Mesendoderm (in vitro differentiated cells): ENCODE data around the gene ZDHHC23.

ENCODE experiments used
- DNase-seq: peaks from one replicate; pipeline ENCODE4 v3.0.0; 2013
- H2AK5ac ChIP-seq: 2 replicates; pipeline ENCODE4 v1.6.1; 2013; ENCODE audit warnings: low read length, inconsistent platforms
- H2BK120ac ChIP-seq: 2 replicates; pipeline ENCODE4 v1.6.1; 2013; ENCODE audit warnings: low read depth, mild to moderate bottlenecking, low read length, moderate library complexity, mixed read lengths
- H2BK15ac ChIP-seq: replicated peaks from 2 replicates; pipeline ENCODE4 v1.6.1; 2013; ENCODE audit warnings: low read depth, mild to moderate bottlenecking, moderate library complexity
- H2BK5ac ChIP-seq: 2 replicates; pipeline ENCODE4 v1.6.1; 2013; ENCODE audit warnings: low read length, inconsistent platforms
- H3K18ac ChIP-seq: 2 replicates; pipeline ENCODE4 v1.6.1; 2013; ENCODE audit warnings: mild to moderate bottlenecking, low read length, mixed read lengths
- H3K23ac ChIP-seq: one replicate; pipeline ENCODE4 v1.6.1; 2013; ENCODE audit warnings: low read length
- H3K27ac ChIP-seq: 2 replicates; pipeline ENCODE4 v1.5.1; 2013; ENCODE audit warnings: low read depth, mild to moderate bottlenecking, inconsistent platforms, low read length, moderate library complexity
- H3K27me3 ChIP-seq: 2 replicates; pipeline ENCODE4 v1.6.1; 2013; ENCODE audit warnings: low read length, control low read depth, mild to moderate bottlenecking, inconsistent platforms; ENCODE audit not compliant: insufficient read depth, poor library complexity
- H3K36me3 ChIP-seq: 2 replicates; pipeline ENCODE4 v1.6.1; 2013; ENCODE audit warnings: low read length, inconsistent platforms; ENCODE audit not compliant: control insufficient read depth, insufficient read depth
- H3K4ac ChIP-seq: one replicate; pipeline ENCODE4 v1.6.1; 2013; ENCODE audit warnings: low read depth, mild to moderate bottlenecking, low read length, moderate library complexity
- H3K4me1 ChIP-seq: 2 replicates; pipeline ENCODE4 v1.6.1; 2013; ENCODE audit warnings: low read depth, low read length, inconsistent platforms; ENCODE audit not compliant: control insufficient read depth
- H3K4me2 ChIP-seq: 2 replicates; pipeline ENCODE4 v1.6.1; 2013; ENCODE audit warnings: low read length
- H3K4me3 ChIP-seq: 2 replicates; pipeline ENCODE4 v1.5.1; 2013; ENCODE audit warnings: mild to moderate bottlenecking, low read length
- H3K56ac ChIP-seq: one replicate; pipeline ENCODE4 v1.6.1; 2013; ENCODE audit warnings: low read length
- H3K79me1 ChIP-seq: 2 replicates; pipeline ENCODE4 v1.6.1; 2013; ENCODE audit warnings: low read length, inconsistent platforms
- H3K79me2 ChIP-seq: 2 replicates; pipeline ENCODE4 v1.6.1; 2013; ENCODE audit warnings: mild to moderate bottlenecking, low read length; ENCODE audit not compliant: control insufficient read depth, insufficient read depth
- H3K9ac ChIP-seq: 2 replicates; pipeline ENCODE4 v1.6.1; 2013; ENCODE audit warnings: low read length, inconsistent platforms
- H4K5ac ChIP-seq: one replicate; pipeline ENCODE4 v1.6.1; 2013; ENCODE audit warnings: low read length
- H4K8ac ChIP-seq: one replicate; pipeline ENCODE4 v1.6.1; 2013; ENCODE audit warnings: low read depth, mild to moderate bottlenecking, control low read depth, low read length, moderate library complexity
- WGBS: extraction: QIAGEN DNeasy Blood & Tissue Kit; methylation state at CpG from one replicate; pipeline ENCODE4 v1.1.7; 2013; ENCODE audit warnings: low lambda C conversion rate, missing lambda C conversion rate; ENCODE audit not compliant: insufficient coverage; ENCODE audit errors: extremely low coverage; 5-methylcytosine and 5-hydroxymethylcytosine counted together

ZDHHC23 gene

GRCh38 chr3:114011059-114011797 lies 63.4 kb downstream of the ZDHHC23 start:
- no peak overlapping the region for H2BK5ac ChIP-seq
- H2BK120ac ChIP-seq: no peak overlapping the region
- H3K4me1 ChIP-seq: no peaks in the 10 kb centered on the region
- H3K27ac ChIP-seq: no peak overlapping the region
- no peak overlapping the region for H3K9ac ChIP-seq
- no peaks in the 10 kb centered on the region for H3K27me3 ChIP-seq
- no peak overlapping the region for H2BK15ac ChIP-seq
- no peak overlapping the region for H3K4ac ChIP-seq
- no peaks in the 10 kb centered on the region for H3K79me2 ChIP-seq
- DNase-seq: no peak
- no peak overlapping the region for H3K4me3 ChIP-seq
- no peaks in the 10 kb centered on the region for H3K36me3 ChIP-seq
- H3K23ac ChIP-seq: no peak overlapping the region
- no peak overlapping the region for H3K18ac ChIP-seq
- no peak overlapping the region for H2AK5ac ChIP-seq
- no peak overlapping the region for H3K56ac ChIP-seq
- no peak overlapping the region for H4K5ac ChIP-seq
- WGBS: no CpG with 5 or more reads among the region's 2 CpGs
- H4K8ac ChIP-seq: no peak overlapping the region
- no peak overlapping the region for H3K4me2 ChIP-seq
- H3K79me1 ChIP-seq: no peaks in the 10 kb centered on the region
